HG03342 (cell line): ENCODE results near the gene INPP4A.
"Not testable (repeated sequence)": the region's sequence is repeated elsewhere in the genome, so short reads cannot be mapped to it uniquely, and the experiment has no call there.

Experiments
- ATAC-seq: cut with Tn5 transposase; IDR thresholded peaks from one replicate; pipeline ENCODE4 v1.9.1; 2021; ENCODE audit warnings: mild to moderate bottlenecking, moderate library complexity; ENCODE audit not compliant: unreplicated experiment

INPP4A gene

DNA sequence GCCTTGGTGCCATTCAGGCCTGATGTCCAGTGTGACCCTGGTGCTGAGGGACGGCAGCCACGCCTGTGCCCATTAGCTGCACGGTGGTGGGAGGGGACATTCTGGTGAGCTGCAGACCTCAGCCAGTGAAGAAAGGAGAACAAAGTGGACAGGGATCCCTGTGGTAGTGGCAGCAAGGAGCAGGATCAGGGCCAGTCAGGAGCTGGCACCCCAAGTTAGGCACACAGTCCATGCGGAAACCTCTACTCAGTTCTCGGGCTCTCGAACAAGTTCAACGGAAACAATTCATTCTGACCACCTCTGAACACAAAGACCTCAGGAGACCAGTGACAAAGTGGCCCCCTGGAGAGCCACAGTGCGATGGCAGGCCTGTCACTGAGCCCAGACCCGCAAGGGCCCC, 133.6 kb downstream of the INPP4A start:
- ATAC-seq = no peak

DNA sequence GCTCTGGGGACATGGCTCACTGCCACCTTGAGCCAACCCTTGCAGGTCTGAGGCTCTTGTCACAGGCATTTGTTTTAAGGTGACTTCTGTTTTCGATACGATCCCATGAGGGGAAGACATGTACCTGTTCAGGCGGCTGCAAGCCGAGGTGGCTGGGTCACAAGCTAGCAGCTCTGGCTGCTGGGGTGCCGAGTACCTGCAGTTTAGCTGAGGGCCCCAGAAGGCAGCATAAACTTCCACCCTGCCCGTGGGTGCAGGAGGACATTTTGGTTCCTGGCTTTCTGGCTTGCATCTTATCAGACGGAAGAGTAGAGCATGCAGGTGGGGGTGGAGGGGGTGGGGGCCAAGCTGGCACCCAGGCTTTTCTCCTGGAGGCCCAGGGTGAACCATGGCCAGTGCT, 135.3 kb downstream of the INPP4A start:
- ATAC-seq = no peak

DNA sequence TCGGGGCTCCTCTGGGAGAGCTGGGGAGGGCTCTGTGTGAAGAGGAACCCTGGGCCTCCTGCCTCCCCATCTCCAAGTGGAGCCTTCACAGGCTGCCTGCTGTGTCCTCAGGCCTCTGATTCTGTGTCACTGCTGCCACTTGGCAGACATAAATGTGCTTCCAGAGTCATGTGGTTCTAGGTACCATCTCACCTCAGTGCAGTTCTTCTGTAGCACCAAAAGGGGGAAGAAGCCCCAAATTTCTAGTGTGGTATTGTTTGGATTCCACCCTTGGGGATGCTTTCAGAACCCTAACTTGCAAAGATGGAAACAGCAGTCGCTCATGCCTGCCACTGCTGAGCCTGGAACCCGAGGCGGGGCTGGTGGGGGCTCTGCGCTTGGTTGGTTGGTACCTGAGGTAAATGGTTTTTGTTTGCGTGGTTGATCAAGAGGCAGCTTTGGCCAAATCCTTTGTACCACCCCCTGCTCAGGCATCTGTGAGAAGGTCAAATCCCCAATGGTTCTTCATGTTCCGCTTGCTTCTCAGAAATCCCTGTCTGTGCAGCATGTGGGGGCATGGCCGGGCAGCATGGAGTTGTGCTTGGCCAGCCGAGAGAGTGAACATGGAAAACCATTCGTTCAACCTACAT, 136.1 kb downstream of the INPP4A start:
- ATAC-seq = no peak

DNA sequence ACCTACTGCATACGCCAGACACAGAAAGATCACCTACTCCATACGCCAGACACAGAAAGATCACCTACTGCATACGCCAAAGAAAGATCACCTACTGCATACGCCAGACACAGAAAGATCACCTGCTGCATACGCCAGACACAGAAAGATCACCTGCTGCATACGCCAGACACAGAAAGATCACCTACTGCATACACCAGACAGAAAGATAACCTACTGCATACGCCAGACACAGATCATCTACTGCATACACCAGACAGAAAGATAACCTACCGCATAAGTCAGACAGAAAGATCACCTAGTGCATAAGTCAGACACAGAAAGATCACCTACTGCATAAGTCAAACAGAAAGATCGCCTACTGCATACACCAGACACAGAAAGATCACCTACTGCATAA, 137.9 kb downstream of the INPP4A start:
- no peak for ATAC-seq

DNA sequence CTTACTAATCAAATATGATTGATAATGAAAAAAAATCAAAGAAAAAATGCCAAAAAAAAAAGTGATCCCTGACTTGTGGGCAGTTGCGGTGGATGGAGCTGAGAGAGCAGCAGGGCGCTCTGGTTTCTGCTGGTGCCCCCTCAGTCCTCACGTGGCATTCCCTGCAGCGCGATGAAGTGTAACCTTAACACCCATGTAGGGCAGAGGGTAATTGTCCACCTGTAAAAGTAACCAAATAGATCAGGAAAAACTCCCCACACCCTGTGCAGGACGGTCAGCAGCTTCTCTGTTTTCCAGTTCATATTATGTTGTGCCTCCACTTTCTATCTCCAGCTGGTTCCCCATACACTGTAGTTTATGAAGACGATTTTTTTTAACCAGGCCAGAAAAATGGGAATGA, 138.6 kb downstream of the INPP4A start:
- ATAC-seq = no peak

DNA sequence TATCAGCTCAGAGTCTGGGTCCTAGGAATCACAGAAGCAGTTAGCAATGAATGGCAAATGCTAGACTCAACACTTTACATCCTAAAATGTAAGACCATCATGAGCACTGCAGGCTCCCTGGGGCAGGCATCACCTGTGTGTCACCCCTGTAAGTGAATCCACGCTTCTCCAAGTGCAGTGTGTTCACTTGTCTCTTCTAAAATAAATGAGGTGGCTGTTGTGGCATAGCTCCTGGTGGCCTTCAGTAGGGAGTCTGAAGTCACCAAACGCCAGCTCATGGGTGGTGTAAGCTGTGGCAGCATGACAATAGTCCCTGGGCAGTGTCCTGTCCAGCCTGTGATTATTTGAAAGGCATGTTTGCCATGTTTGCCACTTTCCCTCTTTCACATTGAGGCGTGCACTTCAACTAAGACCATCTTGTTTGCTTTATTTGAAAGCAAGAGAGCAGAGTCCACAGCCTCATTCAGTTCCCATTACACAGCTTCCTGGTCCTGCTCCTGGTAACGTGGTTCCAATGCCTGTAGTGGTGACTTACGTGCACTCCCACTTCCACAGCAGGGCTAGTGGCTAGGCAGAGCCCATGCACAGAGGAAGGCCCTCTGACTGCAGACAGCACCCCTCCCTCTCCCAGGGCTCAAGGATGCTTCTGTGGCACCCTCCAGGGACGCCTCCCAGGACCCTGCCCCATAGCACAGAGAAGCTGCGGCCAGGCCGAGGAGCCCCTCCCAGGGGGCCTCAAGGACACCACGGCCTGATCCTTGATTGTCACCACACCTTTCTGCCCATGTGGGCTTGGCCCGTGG, 139.4 kb downstream of the INPP4A start:
- ATAC-seq = no peak

DNA sequence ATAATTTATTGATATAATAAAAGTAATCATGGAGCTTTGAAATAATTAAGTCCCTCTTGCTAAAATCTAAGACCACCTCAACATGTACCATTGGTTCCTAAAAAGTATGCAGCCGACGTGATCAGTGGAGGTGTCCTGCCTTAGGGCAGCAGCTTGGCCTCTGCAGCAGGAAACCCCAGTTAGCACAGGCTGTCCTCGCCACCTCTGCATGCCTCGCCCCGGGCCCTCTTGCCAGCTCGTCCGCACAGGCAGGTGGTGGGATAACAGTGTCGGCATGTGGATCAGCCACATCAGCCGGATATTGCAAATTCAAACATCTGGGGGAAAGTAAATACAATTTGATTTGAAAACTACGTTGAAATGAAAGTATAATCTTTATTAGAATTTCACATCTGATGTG, 140.7 kb downstream of the INPP4A start:
- ATAC-seq = no peak

DNA sequence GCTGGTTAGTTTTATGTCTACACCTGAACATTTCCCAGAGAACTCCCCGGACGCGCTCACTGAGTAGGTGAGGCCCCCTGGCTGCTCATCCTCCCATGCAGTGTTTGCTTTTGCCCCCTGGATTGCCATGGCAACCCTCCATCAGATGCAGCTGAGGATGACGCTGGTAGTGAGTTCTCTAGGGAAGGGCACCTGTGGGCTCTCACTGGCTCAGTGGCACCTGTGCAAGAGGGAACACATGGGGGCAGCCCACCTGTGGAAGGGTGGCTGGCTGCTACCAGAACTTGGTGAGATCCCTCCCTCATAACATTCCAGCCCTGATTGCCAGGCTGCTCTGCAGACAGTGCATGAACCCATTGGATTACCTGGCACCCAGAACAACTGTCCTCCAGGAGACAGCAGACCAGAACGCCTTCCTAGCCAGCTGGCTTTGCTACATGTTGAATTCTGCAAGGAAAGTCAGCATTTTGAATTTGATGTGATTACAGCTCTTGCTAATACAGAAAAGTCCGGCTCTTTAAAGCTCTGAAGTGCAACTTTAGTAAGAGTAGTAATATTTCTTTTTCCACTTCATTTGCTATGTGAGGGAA, 142.0 kb downstream of the INPP4A start:
- ATAC-seq = no peak

DNA sequence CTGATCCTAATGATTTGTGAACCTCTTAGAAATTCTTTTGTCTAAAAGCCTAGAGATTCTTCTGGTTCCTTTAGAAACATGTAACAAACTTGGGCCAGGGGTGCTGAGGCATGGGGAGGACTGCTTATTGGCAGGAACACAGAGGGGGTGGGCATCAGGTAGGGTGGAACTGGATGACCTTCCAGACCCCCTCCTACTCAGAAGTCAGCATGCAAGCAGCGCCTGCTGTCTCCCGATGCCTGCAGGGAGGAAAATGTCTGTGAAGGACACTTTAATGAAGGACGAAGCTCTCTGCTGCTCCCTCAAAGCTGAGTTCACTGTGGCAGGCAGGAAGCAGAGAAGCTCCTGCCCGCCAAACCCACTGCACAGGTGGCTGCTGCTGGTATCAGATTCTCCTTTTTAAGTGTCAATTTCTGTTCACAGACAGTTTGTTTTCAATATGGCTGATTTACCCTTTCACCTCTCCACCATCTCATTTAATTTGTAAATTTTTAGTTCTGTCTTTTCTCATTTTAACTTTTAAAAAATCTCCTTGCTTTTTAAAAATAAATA, 144.3 kb downstream of the INPP4A start:
- no peak for ATAC-seq

DNA sequence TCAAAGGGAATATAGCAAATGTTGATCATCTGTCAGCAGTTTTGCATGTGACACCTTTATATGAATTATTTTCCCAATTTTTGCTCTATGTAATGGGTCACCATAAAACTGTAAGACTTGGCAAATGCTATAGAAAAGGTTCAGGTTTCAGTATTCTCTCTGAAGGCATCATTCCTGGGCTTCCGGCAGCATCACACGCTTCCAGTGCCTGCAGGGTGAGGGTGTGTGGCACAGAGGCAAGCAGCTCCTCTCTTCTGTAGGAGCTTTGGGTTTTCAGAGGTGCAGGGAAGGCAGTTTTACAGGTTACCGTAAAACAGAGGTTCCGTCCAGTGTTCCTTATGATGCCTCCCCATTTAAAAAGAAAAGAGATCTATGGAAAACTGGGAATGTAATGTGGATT, 144.8 kb downstream of the INPP4A start:
- ATAC-seq = no peak

DNA sequence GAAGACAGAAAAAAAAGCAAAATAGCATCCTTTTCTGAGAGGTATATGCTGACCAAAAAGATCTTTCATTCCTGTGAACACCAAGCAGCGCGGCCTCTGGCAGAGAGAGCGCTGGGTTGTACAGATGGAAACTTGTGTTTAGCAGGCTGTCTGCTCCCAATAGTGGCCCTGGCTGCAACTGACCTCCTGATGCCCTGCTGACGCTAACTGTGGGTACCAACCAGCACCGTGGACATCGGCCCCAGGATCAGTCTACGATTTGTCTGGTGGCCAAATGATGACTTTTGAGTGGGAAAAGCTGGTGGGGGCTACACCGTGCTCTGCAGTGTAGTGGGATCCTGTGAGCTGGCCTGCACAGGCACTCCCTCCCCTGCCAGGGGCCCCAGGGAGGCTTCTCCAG, 147.9 kb downstream of the INPP4A start:
- no peak for ATAC-seq

DNA sequence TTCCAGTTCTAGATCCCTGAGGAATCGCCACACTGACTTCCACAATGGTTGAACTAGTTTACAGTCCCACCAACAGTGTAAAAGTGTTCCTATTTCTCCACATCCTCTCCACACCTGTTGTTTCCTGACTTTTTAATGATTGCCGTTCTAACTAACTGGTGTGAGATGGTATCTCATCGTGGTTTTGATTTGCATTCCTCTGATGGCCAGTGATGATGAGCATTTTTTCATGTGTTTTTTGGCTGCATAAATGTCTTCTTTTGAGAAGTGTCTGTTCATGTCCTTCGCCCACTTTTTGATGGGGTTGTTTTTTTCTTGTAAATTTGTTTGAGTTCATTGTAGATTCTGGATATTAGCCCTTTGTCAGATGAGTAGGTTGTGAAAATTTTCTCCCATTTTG, 150.0 kb downstream of the INPP4A start:
- not testable (repeated sequence) for ATAC-seq

DNA sequence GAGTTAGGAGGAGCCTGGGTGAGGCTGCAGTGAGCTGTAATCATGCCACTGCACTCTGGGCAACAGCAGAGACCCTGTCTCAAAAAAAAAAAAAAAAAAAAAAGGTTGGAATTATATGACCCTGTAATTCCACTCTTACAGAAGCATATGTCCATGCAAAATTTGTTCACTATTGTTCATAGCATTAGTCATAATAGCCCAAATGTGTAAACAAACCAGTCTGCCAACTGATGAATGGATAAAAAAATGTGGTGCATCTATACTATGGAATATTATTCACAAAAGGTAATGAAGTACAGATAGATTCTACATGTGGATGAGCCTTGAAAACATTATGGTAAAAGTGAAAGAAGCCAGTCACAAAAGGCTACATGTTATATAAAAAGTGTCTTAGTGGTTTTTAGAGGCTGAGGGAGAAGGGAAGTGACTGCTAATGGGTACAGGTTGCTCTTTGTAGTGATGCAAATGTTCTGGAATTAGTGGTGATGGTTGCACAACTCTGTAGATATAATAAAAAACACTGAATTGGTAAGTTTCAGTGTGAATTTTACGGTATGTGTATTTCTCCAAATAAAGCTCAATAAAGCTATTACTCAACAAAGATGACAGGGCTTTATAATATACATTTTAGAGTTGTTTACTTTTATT, 154.2 kb downstream of the INPP4A start:
- ATAC-seq = no peak

DNA sequence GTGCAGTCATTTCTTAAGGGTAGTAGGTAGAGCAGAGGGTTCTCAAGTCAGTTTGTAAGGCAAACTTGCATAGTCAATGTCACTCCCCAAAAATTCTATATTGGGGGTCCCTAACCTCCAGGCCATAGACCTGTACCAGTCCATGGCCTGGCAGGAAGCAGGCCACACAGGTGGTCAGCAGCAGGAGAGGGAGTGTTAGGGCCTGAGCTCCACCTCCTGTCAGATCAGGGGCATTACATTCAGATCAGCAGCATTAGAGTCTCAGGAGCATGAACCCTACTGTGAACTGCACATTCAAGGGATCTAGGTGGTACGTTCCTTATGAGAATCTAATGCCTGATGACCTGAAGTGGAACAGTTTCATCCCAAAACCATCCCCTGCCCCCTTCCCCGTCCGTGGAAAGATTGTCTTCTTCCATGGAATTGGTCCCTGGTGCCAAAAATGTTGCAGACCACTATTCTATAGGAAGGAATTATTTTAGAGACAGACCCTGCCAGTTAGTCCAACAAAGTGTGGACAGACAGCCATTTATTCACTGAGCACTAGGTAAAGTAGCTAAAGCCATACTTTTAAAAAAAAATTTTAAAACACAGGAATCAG, 157.0 kb downstream of the INPP4A start:
- peak; percentile 79 for ATAC-seq

DNA sequence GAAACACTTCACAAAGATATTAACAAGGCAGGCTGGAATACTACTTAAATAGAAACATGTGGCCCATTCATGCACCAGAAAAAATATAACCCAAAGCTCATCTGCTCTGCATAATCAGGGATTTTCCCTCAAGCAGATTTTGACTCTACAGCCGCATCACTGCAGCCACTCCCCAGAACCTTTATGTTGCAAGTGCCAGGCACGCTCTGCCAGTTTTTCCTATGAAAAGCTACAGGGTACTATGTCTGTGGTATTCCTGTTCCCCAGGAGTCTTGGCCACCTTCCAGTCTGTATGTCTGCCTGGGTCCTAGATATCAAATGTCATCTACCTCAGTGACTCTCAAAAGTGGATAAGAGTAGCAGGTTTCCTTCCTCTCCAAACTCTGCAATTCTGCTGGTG, 159.9 kb downstream of the INPP4A start:
- ATAC-seq = no peak

DNA sequence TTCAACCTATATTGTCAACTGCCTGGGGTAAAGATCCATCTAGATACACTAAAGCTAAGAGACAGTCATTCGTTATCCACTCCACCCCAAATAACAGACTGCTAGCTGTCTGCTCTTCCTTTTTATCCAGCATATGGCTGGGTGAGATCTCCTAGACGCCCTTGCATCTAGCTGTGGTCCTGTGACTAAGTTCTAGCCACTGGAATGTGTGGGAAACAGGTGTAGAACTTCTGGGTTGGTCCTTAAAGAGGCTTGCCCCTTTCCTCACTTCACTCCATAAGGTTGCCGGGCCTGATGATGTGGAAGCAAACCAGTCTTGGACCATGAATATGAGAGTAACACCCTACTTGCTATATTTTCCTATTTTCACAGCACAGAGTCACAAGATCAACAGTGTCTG, 160.4 kb downstream of the INPP4A start:
- no peak for ATAC-seq

DNA sequence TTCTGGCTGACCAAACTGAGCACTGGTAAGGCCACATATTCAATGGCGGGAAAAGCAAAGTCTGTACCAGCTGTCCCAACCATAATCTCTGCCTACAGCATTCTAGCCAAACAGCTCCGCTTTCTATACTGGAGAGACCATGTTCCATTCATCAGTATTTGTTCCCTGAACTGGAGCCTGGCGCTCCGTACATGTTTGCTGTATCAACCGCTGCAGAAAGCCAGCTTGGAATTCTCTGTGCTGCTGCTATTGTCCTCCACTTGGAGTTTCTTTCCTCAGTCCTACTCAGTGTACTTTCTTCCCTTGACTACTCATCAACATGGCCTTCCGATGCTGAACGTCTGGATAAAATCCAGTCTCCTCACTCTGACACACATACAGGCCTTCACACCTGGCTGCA, 161.8 kb downstream of the INPP4A start:
- ATAC-seq = no peak

DNA sequence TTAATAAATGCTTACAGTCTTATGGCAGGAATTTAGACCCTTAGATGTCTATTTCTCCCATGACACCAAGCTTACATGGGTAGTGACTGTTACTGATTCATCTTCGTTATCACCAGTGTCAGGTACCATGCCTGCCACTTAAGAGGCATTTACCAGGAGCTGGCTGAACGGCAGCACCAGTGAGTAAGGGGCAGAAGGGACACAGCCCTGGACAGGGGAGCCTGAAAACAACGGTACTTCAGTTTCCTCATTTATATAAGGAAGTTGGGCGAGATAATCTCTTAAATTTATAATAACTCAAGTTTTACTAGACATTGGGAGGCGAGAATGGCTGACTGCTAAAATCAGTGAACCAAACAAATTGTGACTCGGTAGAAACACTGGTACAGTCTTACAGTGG, 162.4 kb downstream of the INPP4A start:
- no peak for ATAC-seq

DNA sequence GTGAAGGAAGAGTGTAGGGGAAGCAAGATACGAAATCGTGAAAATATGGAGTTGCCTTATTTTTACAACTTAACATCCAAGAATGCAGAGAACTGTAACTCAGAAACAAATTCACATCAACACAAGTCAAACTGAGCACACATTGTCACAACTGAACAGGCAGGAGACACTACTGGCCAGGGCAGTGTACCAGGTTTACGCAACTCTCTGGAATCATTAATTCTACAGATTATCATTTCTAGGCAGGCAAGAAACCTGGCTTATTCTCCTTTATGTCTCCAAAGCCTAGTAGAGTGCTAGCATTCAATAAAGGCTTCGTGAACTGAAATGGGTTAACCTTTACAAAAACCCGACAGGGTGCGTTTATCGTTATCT, 163.1 kb downstream of the INPP4A start:
- ATAC-seq = no peak

DNA sequence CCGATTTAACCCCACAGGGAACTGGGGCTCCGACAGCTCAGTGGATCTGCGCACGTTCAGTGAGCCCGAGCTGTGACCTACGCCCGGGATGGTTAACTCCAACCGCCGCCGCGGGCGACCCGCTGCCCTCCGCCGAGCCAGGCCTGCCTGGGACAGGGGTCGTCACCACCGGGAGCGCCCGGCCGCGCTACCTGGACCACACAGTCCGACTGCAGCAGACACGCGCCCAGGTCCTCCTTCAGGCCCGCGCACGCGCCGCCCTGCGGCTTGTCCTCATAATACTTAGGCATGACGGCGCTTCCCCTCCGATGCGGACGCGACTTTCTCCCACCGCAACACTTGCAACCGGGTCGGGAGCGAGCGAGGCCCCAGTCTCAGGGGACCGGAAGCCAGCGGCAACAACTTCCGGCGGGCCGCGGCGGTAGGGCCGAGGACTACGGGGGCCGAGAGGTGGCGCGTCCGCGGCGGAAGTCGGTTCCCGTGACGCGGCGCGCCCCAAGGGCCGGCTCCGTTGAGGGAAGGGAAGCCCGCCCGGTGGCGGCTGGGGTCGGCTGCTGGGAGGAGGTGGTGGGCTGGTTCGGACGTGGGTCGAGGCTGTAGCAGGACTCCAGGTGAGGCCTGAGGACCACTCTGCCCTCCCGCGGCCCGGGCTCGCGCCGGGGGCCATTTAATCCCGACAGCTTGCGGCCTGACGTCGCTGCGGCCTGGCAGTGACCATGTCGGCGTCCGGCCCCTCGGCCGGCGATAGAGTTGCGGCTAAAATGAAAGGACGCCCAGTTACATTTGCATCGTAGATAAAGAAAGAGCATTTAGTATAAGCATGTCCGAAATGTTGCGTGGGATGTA, 163.7 kb downstream of the INPP4A start, which contains the start of the genes COA5 and UNC50:
TSS of gene COA5 (minus strand) at position 397 of the 846 bp plus-strand sequence. CDS start at position 290, 107 bp downstream.
TSS of gene UNC50 (plus strand) at position 474 of the 846 bp plus-strand sequence. CDS start 1,171 bp downstream, outside the sequence.
- ATAC-seq = peak; percentile 87
